B cell (primary cell): ENCODE data around the gene FXYD3.

Source experiments
- EZH2 ChIP-seq: IDR thresholded peaks from 2 replicates; pipeline ENCODE4 v1.6.1; 2012; ENCODE audit warnings: borderline replicate concordance, low read depth, mild to moderate bottlenecking, moderate library complexity, low read length; ENCODE audit not compliant: insufficient read depth, poor library complexity, severe bottlenecking
- TF ChIP-seq, protein P1 (sequence below): fragments of 200-600 bp; IDR thresholded peaks from one replicate; pipeline ENCODE4 v1.8.0; 2022; ENCODE audit warnings: antibody characterized with exemption, mild to moderate bottlenecking

DNA sequence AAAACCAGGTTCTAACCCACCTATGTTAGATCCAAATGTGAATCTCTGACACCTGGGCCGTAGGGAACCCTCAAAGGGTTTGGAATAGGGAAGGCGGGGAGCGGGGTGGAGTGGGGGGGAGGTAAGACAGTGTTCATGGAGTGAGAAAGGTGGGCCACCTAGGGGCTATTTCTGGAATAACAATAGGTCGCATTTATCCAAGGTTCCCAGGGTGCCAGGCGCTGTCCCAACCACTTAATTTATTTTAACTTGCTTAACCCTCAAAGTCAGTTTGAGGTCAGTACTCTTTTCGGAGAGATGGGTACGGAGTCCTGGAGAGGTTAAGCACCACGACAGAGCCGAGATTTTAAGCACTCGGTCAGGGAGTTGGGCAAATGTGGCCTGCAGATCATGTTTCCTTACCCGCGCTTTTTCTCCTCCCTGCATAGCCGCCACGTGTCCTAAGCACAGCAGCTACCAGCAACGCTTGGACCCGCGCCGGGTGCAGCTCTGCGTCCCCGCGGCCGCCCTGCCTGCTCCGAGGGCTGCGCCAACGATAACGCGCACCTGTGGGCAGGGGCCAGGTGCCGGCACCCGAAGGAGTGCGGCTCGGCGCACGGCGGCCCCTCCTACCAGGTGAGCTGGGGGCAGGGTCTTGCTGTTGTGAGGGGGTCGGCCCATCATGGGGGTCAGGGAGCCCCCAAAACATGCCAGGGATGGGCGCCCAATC is 25.0 kb upstream of the FXYD3 start:
- no peak for TF ChIP-seq EZH2
- TF ChIP-seq, protein P1, sequence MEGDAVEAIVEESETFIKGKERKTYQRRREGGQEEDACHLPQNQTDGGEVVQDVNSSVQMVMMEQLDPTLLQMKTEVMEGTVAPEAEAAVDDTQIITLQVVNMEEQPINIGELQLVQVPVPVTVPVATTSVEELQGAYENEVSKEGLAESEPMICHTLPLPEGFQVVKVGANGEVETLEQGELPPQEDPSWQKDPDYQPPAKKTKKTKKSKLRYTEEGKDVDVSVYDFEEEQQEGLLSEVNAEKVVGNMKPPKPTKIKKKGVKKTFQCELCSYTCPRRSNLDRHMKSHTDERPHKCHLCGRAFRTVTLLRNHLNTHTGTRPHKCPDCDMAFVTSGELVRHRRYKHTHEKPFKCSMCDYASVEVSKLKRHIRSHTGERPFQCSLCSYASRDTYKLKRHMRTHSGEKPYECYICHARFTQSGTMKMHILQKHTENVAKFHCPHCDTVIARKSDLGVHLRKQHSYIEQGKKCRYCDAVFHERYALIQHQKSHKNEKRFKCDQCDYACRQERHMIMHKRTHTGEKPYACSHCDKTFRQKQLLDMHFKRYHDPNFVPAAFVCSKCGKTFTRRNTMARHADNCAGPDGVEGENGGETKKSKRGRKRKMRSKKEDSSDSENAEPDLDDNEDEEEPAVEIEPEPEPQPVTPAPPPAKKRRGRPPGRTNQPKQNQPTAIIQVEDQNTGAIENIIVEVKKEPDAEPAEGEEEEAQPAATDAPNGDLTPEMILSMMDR = peak; percentile 82
